Duodenal mucosa (tissue), 2 donors: Measurements from ENCODE around the gene TTC28.

Experiments used
- H3K27ac ChIP-seq: one replicate; pipeline ENCODE4 v1.7.0; 2013; ENCODE audit warnings: low read depth, low read length
- H3K27me3 ChIP-seq, 2 donors: one replicate each; pipeline ENCODE4 v1.7.0; 2013; ENCODE audit warnings: low read length in 2 of 2, control low read depth in 1 of 2; ENCODE audit not compliant: insufficient read depth in 2 of 2, control insufficient read depth in 1 of 2
- H3K36me3 ChIP-seq, 2 donors: one replicate each; pipeline ENCODE4 v1.7.0; 2013; ENCODE audit warnings: low read length in 2 of 2, control low read depth in 1 of 2; ENCODE audit not compliant: insufficient read depth in 2 of 2, control insufficient read depth in 1 of 2
- H3K4me1 ChIP-seq, 2 donors: one replicate each; pipeline ENCODE4 v1.7.0; 2013; ENCODE audit warnings: low read length in 2 of 2, control low read depth in 1 of 2; ENCODE audit not compliant: insufficient read depth in 2 of 2, control insufficient read depth in 1 of 2
- H3K4me3 ChIP-seq, 2 donors: one replicate each; pipeline ENCODE4 v1.7.0; 2013; ENCODE audit warnings: low read length in 2 of 2, low read depth in 1 of 2
- H3K9ac ChIP-seq, 2 donors: one replicate each; pipeline ENCODE4 v1.7.0; 2013; ENCODE audit warnings: low read length in 2 of 2, low read depth in 1 of 2
- H3K9me3 ChIP-seq, 2 donors: one replicate each; pipeline ENCODE4 v1.7.0; 2013; ENCODE audit warnings: low read length in 2 of 2, control low read depth in 1 of 2; ENCODE audit not compliant: control insufficient read depth in 1 of 2

Gene TTC28

DNA sequence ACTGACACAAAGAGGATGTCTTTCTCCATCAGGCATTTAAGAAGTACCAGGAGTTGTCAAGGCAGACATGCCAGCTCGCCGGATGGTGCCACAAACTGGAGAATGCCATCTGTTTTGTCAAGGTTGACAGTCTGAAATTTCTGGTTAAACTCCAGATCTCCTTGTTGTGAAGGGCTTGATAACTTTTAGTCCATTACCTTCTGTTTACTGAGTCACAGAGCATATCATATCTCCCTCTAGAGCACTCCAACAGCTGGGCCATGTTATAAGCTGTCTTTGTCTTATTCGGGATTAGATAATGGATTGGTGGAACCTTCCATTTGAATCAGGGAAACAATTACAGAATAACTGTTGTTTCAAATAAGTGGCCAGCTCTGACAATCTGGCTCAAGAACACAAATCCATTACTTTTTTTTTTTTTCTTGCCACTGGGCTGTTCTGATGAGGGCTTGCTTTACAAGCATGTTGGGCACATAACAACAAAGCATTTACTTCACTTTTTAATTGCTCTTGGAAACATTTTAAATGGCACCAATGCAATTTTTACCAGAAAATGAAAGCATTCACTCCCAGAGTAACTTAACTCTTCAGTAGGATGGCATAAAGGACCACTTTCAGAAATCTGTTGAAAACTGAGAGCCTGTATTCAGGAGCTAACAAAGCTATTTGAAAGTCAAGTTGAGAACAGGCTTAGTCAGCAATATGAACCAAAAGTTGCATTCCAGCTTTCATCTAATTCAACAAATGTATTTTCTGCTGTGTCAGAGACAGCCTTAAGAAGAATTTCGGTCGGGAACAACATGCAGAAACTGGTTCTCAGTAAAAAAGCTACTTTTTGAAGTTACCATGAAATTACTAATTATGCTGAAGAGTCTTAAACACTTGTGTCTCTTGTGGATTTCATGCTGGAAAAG is 533.0 kb downstream of the TTC28 start:
- no peaks in the 10 kb centered on the region for H3K27me3 ChIP-seq
- no peak overlapping the region for H3K27ac ChIP-seq

DNA sequence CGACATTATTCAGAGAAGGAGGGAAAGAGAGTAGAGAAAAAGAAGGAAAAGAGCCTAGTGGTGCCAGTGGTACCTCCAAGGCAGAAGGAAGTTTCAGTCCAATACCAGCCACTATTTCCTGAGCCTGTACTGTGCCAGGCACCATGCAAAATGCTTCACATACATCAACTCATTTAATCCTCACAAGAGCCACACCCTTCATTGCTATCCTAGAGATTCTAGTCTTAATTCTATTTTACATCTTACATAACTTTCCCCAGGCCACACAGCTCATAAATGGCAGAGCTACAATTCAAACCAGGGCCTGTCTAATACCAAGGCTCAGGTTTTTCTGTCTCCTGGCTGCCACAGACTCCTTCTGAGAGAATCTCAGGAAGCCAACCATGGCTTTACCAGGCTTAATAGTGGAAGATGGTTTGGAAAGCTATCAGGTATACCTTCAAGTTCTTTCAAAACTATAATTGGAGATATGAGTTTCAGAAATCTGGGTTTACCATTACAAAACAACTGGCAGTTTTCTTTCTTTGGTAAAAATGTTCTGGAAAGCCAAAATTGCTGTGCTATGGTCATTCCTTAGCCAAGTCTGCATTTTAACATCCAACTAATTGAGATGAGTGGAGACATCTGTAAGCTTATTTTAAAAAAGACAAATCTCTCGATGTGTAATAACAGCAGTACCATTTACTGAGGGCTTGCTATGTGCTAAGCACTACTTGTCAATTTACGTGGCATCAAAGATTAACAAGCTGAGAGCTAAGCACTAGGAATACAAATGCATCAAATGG is 535.5 kb downstream of the TTC28 start:
- Histone ChIP-seq H3K27ac (no peak overlapping the region), H3K36me3 (no peaks in the 10 kb centered on the region), H3K27me3 (no peaks in the 10 kb centered on the region), H3K9ac (no peak overlapping the region), H3K9me3 (no peaks in the 10 kb centered on the region), H3K4me1 (no peaks in the 10 kb centered on the region), H3K4me3 (no peak overlapping the region)

More for the DNA sequence above, 533.0 kb downstream of the TTC28 start:
- Histone ChIP-seq H3K4me1 (peaks cover 0 to 6% of the 10 kb centered on the region in 2 donors), H3K9me3 (no peaks in the 10 kb centered on the region), H3K4me3 (no peak overlapping the region), H3K9ac (no peak overlapping the region), H3K36me3 (no peaks in the 10 kb centered on the region)

DNA sequence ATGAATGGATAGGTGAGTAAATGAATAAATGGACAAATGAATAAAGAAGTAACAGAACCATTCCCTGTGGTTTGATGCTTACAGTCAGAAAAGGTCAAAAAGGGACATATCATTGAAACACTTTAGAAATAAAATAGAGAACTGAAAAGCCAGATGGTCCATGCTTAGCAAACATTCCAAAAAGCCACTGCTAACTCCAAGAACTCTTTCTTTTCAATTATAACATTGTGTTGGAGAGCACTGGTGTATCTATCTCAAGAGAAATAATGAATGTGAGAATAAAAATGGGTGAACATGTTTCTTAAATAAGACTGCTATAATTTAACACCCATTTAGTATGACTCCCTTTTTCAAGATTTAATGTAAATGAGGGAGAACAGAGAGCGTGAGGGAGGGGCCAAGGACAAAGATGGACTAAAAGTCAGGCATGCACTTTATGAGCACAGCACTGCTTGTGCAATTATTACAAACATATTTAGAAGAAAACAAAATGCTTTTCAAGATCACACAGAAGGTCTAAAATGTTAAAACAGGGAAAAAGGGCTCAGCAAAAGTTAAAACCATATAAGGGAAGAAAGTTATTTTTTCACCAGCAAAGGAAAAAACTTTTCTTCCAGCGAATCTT is 536.3 kb downstream of the TTC28 start:
- Histone ChIP-seq H3K4me3 (no peak overlapping the region), H3K36me3 (no peaks in the 10 kb centered on the region), H3K27me3 (no peaks in the 10 kb centered on the region), H3K9me3 (no peaks in the 10 kb centered on the region), H3K4me1 (no peaks in the 10 kb centered on the region), H3K27ac (no peak overlapping the region), H3K9ac (no peak overlapping the region)

DNA sequence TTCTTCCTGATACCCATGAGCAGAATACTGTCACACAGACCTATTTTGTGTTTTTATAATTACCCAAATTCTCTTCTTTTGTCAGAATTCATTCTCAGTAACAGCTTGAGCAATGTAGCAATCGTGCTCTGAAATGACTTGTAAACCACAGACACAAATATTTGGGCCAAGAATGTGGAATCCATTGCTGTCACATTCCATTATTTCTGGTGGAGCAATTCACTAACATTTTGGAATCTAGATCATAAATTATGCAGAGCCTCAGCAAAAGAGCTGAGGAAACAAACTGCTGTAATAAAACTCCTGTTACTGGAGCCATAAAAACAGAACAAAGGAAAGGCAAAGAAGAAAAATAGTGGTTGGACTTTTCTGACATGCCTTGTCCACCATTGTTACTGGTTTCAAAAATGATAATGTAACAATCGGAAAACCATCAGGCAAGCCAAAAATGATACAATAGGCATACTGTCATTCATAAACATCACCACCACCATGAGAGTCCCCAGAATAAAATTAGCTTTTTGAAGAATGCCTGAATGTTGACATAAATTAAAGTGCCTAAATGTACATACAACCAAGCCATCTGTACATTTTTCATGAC is 537.2 kb downstream of the TTC28 start:
- H3K4me1 ChIP-seq: no peaks in the 10 kb centered on the region
- H3K27ac ChIP-seq: peak overlapping the region; percentile 3
- no peak overlapping the region for H3K9ac ChIP-seq
- H3K36me3 ChIP-seq: no peaks in the 10 kb centered on the region
- no peaks in the 10 kb centered on the region for H3K27me3 ChIP-seq
- no peak overlapping the region for H3K4me3 ChIP-seq
- H3K9me3 ChIP-seq: no peaks in the 10 kb centered on the region

DNA sequence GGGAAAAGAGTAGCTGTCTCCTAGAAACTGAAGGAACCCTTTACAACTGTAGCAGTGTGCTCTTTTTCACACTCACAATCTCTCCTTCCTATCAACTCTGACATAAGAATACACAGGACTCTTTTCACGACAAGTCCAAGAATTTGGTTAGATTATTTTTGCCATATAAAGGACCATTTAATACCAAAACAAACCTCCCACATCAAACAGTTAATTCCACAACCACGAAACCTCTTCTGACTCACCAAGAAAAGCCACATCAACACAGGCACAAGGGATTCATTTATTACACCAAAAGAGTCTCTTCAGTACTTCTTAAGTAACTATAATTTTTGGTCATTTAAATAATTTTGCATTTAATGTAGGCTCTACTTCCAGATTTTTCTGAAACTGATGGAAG is 538.0 kb downstream of the TTC28 start:
- Histone ChIP-seq H3K4me1 (no peaks in the 10 kb centered on the region), H3K4me3 (no peak overlapping the region), H3K27me3 (no peaks in the 10 kb centered on the region), H3K9ac (no peak overlapping the region), H3K36me3 (no peaks in the 10 kb centered on the region), H3K9me3 (no peaks in the 10 kb centered on the region), H3K27ac (no peak overlapping the region)

DNA sequence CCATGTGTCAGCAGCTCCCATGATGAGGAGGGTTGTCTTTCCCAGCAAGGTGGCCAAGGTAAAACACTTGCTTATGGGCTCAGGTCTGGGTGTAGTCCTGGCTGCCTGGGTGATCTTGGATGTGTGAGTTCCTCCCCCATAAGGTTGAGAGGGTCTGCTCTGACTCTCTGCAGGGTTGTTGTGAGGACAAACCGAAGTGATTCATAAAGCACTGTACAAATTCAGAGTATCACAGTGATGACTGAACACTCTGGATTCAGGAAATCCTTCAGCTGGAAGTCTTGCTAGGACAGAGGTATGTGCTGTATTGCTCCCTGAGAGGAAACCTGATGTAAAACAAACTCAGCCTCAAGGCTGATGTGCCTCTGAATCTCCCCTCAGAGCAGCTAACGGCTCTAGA is 539.7 kb downstream of the TTC28 start:
- Histone ChIP-seq H3K4me3 (no peak overlapping the region), H3K36me3 (no peaks in the 10 kb centered on the region), H3K9me3 (no peaks in the 10 kb centered on the region), H3K9ac (no peak overlapping the region), H3K27me3 (no peaks in the 10 kb centered on the region), H3K4me1 (no peaks in the 10 kb centered on the region), H3K27ac (no peak overlapping the region)

DNA sequence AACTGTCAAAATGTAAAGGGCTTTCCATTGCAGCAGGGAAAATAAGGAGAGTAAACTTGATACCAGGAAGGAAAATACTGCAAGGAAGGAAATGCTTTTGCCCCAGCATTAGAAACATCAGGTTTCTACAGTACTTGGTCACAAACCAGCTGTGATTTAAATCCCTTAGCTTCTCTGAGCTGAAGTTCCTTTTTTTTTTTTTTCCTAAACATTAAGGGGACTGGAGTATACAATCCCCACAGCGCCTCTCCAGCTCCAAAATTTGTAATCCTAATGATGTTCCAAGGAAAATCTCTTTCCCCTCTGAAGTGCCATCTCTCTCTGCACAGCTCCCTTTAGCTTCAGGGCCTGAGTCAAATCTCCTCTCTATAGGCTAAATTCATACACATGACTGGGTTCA is 540.1 kb downstream of the TTC28 start:
- no peak overlapping the region for H3K4me3 ChIP-seq
- H3K9me3 ChIP-seq: no peaks in the 10 kb centered on the region
- no peaks in the 10 kb centered on the region for H3K27me3 ChIP-seq
- H3K4me1 ChIP-seq: no peaks in the 10 kb centered on the region
- no peaks in the 10 kb centered on the region for H3K36me3 ChIP-seq
- H3K27ac ChIP-seq: no peak overlapping the region
- H3K9ac ChIP-seq: no peak overlapping the region

DNA sequence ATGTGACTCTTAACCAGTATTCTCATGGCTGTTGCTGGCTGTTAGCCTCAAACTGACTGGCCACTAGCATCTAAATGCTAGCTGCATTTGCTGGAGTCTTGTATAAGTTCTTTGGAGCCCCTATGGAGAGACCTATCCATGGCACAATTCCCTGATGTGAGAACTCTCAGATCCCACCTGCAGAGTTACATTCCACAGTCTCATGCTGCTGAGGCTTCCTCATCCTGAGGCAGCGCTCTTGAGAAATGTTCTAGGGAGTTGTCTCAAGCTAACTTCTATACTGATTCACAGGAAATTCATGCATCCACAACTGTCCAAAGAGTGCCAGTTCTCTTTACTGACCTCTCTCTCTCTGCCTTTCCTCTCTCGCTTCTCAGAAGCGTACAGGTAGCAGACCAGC is 542.6 kb downstream of the TTC28 start:
- Histone ChIP-seq H3K4me3 (no peak overlapping the region), H3K9ac (no peak overlapping the region), H3K36me3 (no peaks in the 10 kb centered on the region), H3K9me3 (no peaks in the 10 kb centered on the region), H3K4me1 (no peaks in the 10 kb centered on the region), H3K27ac (no peak overlapping the region), H3K27me3 (no peaks in the 10 kb centered on the region)

DNA sequence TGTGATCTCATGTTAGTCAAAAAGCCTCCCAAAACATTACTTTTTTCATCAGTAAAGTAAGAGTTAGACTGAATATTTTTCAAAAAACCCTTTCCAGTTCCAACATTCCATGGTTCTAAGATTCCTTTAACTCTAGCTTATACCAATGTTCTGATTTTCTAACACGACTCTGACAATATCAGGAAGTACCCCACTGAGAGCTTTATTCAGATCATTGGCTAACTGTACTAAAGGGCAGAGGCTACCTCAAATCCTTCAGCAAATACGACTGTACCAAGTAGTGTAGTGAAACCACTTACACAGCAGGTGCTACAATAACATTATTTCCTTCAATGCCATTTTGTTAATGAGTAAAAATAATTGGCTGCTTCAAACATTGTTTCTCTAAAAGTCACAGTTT is 547.2 kb downstream of the TTC28 start:
- H3K36me3 ChIP-seq: no peaks in the 10 kb centered on the region
- no peaks in the 10 kb centered on the region for H3K4me1 ChIP-seq
- no peaks in the 10 kb centered on the region for H3K27me3 ChIP-seq
- H3K9me3 ChIP-seq: no peaks in the 10 kb centered on the region
- H3K4me3 ChIP-seq: no peak overlapping the region
- H3K27ac ChIP-seq: no peak overlapping the region
- no peak overlapping the region for H3K9ac ChIP-seq
